ENCODE results near the gene TBKBP1. TPM values are rescaled to one million over a fixed set of nuclear protein-coding genes. Genes with fewer than 3 reads are reported as not detected.

TBKBP1 gene
- total RNA-seq, 2 donors from 2014 or later, result 8.0 to 13.2 TPM

GRCh38 chr17:47684025-47684424 lies 9.9 kb upstream of the TBKBP1 start:
- Histone ChIP-seq H3K4me1 (peaks cover 17% of the 10 kb centered on the region), H3K27me3 (no peaks in the 10 kb centered on the region), H3K36me3 (replicated peaks in 1 of 2; ENCODE audit: insufficient read depth in 1 of 2, low read depth in 2 of 2) (peaks cover 7 to 27% of the 10 kb centered on the region in 2 donors), H3K27ac (no peak overlapping the region), H3K9me3 (no peaks in the 10 kb centered on the region), H3K4me3 (no peak overlapping the region)
- intact Hi-C loops (cut with DNase I), result no loop called here
- no peak for ATAC-seq
- TF ChIP-seq POLR2A (IDR thresholded peaks at IDR 0.05) (no peak), CTCF (IDR thresholded peaks at IDR 0.05) (no peak)
- DNase-seq, result no peak
- 91 to 93% methylated on average over 4 of the region's 4 CpGs for WGBS, 2 donors

GRCh38 chr17:47684535-47685193 lies 9.3 kb upstream of the TBKBP1 start:
- H3K4me1 ChIP-seq, result peaks cover 17% of the 10 kb centered on the region
- 91 to 92% methylated on average over 4 of the region's 4 CpGs for WGBS, 2 donors
- no peak overlapping the region for H3K4me3 ChIP-seq
- no peak for DNase-seq
- intact Hi-C loops (cut with DNase I), result no loop called here
- H3K27me3 ChIP-seq, result no peaks in the 10 kb centered on the region
- peaks cover under 1 to 23% of the 10 kb centered on the region in 2 donors for H3K36me3 ChIP-seq (replicated peaks in 1 of 2; ENCODE audit: insufficient read depth in 1 of 2, low read depth in 2 of 2)
- ATAC-seq, result no peak
- H3K9me3 ChIP-seq, result no peaks in the 10 kb centered on the region
- H3K27ac ChIP-seq, result no peak overlapping the region
- TF ChIP-seq POLR2A (IDR thresholded peaks at IDR 0.05) (no peak), CTCF (IDR thresholded peaks at IDR 0.05) (no peak)

DNA sequence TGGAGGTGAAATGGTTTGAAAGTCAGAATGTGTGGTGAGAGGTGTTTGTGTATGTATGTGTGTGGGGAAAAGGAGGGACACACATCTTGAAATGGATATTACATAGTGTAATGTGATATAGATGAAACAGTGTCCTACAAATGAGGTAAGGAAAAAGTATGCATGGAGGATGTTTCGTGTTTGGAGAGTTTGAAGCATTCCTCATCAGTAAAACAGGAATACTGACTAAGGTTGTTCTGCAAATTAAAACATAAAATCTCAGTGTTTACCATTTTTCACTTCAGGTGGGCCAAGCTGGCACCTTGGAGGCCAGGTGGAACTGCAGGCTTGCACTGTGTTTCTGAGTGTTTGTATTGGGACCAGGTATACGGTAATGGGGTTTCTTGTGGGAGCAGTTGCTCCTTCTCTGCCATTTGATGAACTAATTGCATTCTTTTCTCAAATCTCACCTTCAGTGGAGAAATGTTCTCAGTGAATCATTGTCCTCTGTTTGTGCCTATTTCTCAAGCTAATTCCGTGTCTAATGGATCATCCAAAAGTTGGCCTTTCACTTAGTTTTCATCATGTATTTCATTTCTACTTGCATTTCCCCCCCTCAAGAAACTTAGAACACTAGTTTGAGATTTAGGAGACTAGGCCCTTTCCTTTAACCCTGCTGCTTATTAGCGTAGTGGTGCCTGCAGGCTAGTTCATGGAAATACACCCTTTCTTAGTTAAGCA lies 8.2 kb upstream of the TBKBP1 start:
- Histone ChIP-seq H3K4me3 (no peak overlapping the region), H3K27ac (peak overlapping the region in 1 of 4 donors; percentile 4), H3K9me3 (no peaks in the 10 kb centered on the region), H3K36me3 (replicated peaks in 1 of 2; ENCODE audit: insufficient read depth in 1 of 2, low read depth in 2 of 2) (peaks cover 0 to 13% of the 10 kb centered on the region in 2 donors), H3K4me1 (peaks cover 17% of the 10 kb centered on the region), H3K27me3 (no peaks in the 10 kb centered on the region)
- DNase-seq (no peak), ATAC-seq (no peak)
- intact Hi-C loops (cut with DNase I), result no loop called here
- 85 to 92% methylated on average over 4 of the region's 4 CpGs for WGBS, 2 donors
- no peak for TF ChIP-seq POLR2A (IDR thresholded peaks at IDR 0.05)

DNA sequence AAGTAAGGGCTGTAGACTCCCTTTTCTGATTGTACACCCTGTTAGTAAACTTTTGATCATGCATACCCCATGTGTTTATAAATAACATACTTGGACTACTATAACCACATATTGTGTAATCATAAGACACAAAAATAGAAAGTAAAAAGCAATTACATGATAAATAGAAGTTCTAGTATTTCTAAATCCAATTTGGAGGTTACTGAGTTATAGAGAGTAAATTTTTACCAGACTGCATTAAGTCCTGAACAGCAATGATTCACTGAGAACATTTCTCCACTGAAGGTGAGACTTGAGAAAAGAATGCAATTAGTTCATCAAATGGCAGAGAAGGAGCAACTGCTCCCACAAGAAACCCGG lies 7.7 kb upstream of the TBKBP1 start:
- WGBS, 2 donors, result 71 to 75% methylated on average over 1 of the region's 1 CpG
- no peak for ATAC-seq

More for the DNA sequence above, 7.7 kb upstream of the TBKBP1 start:
- Histone ChIP-seq H3K4me1 (peaks cover 17% of the 10 kb centered on the region), H3K27ac (peak overlapping the region in 1 of 4 donors; percentile 4), H3K27me3 (no peaks in the 10 kb centered on the region), H3K36me3 (replicated peaks in 1 of 2; ENCODE audit: insufficient read depth in 1 of 2, low read depth in 2 of 2) (peaks cover 0 to 11% of the 10 kb centered on the region in 2 donors), H3K4me3 (no peak overlapping the region), H3K9me3 (no peaks in the 10 kb centered on the region)
- no peak for DNase-seq
- intact Hi-C loops (cut with DNase I), result no loop called here
- TF ChIP-seq CTCF (IDR thresholded peaks at IDR 0.05) (no peak), POLR2A (IDR thresholded peaks at IDR 0.05) (no peak)

All from body of pancreas (tissue), 4 donors.